DMS 273 (cell line): ENCODE data around the gene SRGAP1.
A peak's percentile ranks its signal among the peaks of the same experiment; 100 is the strongest.
"Not testable (repeated sequence)": the region's sequence is repeated elsewhere in the genome, so short reads cannot be mapped to it uniquely, and the experiment has no call there.

Source experiments
- DNase-seq: peaks from one replicate; lab custom pipeline; 2025; ENCODE audit not compliant: unreplicated experiment; lab: John Stamatoyannopoulos, UW

The SRGAP1 gene

GRCh38 chr12:63867053-63867452 is 22.6 kb downstream of the SRGAP1 start:
- no peak for DNase-seq

GRCh38 chr12:63869656-63870055 is 25.2 kb downstream of the SRGAP1 start:
- no peak for DNase-seq

- DNase-seq, result no peak
These were observed 26.3 kb downstream of the SRGAP1 start for GRCh38 chr12:63870838-63871237.

GRCh38 chr12:63874897-63875480 is 30.5 kb downstream of the SRGAP1 start:
- DNase-seq, result no peak

- no peak for DNase-seq
These were observed 31.2 kb downstream of the SRGAP1 start for GRCh38 chr12:63875703-63876102.

DNA sequence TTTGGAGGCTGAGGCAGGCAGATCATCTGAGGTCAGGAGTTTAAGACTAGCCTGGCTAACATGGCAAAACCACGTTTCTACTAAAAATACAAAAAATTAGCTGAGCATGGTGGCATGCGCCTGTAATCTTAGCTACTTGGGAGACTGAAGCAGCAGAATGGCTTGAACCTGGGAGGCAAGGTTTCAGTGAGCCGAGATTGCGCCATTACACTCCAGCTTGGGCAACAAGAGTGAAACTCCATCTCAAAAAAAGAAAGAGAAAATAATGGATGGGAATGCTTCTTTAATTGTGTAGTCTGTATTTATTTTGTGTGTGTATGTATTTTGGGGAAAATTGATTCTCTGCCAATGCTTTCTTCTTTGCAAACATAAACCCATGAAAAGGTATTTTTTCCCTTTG is 32.5 kb downstream of the SRGAP1 start:
- DNase-seq, result no peak

DNA sequence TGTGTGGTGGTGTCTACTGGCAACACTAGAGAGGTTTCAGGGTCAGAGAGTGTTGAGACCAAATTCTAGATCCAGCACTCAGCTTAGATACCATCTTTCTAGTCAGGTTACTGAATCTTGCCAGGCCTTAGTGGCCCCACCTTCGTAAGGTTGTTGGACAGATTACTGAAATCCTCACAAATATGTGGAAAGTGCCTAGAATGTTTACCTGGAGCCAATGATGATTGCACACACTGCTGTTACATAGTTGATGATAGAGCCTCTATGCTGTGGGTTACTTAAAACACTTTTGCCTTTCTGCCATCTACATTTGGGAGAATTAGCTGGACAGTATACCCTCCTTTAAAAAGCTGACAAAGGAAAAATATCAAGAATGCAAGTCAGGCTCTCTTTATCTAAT is 33.2 kb downstream of the SRGAP1 start:
- no peak for DNase-seq

DNA sequence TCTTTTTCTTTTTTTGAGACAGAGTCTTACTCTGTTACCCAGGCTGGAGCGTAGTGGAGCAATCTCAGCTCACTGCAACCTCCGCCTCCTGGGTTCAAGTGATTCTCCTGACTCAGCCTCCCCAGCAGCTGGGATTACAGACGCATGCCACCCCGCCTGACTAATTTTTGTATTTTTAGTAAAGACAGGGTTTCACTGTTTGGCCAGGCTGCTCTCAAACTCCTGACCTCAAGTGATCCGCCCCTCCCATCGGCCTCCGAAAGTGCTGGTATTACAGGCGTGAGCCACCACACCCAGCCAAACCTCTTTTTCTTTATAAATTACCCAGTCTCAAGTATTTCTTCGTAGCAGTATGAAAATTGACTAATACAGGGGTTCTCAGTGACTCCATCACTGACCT is 35.7 kb downstream of the SRGAP1 start:
- not testable (repeated sequence) for DNase-seq

GRCh38 chr12:63880742-63881263 is 36.3 kb downstream of the SRGAP1 start:
- DNase-seq, result no peak

GRCh38 chr12:63882844-63883243 is 38.3 kb downstream of the SRGAP1 start:
- DNase-seq, result peak; percentile 91

DNA sequence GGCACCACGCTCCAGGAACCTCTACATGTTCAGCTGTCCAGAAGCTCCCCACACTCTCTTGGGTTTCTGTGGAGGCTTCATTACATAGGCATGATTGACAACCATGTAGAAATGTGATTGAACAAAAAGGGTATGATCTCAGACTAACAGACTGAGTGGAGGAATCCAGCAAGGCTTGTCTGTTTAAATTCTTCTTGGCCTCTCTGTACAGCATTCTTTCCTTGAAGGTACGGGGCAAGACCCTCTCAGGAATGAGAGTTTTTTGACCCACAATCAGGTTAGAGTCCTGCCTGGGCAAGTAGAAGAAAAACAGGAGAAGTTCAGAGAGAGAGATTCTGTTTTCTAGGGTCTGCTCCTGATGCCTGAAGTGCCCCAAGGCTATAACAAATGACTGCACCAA is 40.9 kb downstream of the SRGAP1 start:
- DNase-seq, result no peak

DNA sequence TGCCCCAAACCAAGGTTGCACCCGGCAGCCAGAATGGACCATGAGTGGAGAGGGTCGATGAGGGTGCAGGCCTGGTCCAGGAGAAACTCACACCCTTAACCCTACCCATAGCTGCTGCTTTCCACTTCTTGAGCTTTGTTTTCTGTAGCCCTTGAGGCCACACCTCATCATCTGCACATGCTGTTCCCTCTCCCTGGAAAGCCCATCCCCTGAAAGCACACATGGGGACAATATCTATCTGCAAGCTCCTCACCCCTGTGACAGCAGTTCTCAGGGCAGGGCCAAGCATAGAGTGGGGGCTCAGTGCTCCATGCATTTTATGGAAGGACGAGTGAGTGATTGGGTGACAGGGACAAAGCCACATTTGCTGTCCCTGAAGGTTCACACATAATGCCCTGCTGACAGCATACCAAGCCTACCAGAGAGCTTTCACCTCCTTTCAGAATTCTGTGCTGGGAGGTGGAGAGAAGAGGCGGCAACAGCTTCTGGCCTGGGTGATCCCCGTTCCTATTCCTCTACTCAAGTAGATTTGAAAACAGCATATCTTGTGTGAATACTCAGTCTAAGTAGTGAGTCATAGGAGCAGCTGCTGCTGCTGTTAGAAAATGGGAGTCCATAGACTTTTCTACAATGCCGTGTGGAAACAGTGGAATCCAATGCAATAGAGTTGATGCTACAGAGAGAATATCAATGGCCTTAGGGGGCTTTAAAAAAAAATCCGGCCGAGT is 44.6 kb downstream of the SRGAP1 start:
- DNase-seq, result peak; percentile 10

DNA sequence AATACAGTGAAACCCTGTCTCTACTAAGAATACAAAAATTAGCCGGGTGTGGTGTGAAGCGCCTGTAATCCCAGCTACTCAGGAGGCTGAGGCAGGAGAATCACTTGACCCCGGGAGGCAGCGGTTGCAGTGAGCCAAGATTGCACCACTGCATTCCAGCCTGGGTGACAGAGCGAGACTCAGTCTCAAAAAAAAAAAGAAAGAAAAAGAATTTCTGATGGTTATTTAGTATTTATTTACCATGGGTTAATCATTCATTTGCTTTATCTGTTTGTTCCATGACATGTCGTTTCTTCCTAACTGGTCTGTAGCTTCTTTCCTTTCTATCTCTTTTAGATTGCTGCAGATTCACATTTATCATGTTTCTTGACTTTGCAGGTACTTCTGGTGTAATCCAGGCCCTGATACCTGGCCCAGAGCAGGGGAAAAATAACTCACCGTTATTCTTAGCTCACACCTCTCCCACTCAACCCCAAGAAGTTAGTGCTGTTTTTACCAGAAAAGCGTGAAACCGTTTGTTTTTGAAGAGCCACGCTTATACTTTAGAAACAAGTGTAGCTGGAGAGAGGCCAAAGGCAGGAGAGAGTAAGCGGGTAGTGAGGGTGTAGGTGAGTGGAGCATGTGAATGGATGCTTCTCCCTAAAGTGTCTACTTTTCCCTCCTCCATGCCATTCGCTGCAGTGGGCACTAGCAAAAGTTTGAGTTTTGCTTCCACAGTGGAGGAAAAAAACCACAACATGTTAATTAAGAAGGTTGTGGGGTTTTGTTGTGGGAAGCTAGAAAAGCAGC is 45.4 kb downstream of the SRGAP1 start:
- no peak for DNase-seq

DNA sequence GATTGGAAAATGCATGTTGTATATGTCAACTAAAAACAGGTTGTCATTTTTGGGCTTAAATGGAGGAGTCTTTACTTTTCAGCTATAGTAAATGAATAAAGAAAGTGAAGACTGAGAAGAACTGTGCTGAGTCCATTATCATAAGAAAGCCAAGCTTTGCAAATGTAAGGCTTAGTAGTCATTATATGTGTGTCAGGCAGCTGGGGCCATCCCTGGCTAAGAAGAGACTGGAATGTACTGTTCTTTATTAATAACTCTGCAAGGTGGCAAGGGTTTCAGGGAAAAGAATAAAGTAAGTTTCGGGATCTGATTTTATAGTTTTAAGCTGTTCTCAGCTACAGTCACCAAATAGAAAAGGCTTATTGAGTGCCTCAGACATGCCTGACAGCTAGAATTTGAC is 48.7 kb downstream of the SRGAP1 start:
- no peak for DNase-seq

DNA sequence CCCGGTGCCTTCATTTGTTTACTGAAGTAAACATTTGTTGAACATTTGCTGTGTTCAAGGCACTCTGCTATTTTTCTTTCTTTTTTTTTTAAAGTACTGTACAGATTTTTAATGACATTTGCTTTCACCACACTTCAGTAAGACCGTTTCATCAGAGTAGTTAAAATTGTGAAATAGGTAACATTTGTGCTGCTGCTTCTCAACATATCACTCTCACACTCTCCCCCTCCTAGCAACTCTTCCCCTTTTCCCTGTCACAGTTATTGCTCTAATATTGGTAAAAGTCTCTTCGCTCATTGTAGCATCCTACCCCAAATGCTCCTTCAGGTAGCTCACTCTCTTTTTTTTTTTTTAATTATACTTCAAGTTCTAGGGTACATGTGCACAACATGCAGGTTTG is 49.6 kb downstream of the SRGAP1 start:
- DNase-seq, result no peak

DNA sequence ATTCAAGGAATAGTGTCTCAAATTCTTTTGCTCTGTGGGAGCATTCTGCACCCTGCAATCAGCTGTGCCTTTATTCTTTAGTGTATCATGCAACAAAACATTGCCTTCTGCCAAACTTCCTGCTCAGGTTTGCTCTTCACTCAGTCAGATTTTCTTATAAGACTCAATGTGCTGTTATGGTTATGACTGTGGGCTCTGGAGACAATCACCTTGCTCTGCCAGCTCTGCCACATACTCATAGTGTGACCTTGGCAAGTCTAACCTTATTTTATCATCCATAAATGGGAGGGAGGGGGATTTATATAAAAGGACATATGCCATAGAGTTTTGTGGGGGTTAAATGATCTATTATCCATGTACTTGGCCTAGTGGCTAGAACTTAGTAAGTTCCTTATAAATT is 51.3 kb downstream of the SRGAP1 start:
- DNase-seq, result no peak

GRCh38 chr12:63897931-63898330 is 53.4 kb downstream of the SRGAP1 start:
- no peak for DNase-seq

DNA sequence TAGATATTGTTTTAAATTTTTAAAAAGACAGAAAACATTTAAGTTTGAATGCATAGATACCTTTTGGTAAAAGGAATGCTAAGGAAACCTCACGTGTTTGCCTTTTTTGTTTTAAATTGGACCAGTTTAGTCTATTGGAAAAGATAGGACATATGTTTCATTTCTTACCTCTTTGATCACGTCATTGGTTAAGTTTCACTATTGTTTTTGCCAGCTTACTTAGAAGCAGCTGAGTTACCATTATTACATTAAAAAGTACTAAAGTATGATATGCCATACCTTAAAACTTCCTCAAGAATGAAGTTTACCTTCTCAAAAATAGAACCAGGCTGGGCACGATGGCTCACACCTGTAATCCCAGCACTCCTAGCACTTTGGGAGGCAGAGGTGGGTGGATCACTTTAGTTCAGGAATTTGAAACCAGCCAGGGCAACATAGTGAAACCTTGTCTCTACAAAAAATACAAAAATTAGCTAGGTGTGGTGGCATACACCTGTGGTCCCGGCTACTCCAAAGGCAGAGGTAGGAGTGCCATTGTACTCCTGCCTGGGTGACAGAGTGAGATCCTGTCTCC is 54.4 kb downstream of the SRGAP1 start:
- no peak for DNase-seq

DNA sequence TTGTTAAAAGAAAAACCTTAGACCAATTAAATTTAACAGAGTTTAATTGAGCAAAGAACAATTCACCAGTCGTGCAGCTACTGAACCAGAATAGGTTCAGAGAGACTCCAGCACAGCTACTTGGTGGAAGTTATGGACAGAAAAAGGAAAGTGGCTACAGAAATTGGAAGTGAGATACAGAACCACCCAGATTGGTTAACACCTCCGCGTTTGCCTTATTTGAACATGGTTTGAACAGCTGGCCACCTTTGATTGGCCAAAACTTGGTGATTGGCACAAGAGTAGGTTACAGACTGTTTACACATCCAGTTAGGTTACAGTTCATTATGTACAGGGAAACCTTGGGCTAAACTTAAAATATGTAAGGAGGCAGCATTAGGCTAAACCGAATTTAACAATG is 54.9 kb downstream of the SRGAP1 start:
- no peak for DNase-seq

- no peak for DNase-seq
These were observed 56.7 kb downstream of the SRGAP1 start for GRCh38 chr12:63900922-63901793.

DNA sequence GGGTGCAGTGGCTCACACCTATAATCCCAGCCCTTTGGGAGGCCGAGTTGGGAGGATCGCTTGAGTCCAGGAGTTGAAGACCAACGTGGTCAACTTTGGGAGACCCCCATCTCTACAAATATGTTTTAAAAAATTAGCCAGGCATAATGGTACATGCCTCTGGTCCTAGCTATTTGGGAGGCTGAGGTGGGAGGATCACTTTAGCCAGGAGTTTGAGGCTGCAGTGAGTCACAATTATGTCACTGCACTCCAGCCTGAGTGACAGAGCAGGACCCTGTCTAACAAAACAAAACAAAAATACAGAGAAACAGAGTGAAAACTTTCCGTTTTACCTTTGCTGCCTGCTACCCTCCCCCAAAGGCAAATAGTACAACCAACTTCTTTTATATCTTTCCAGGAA is 60.2 kb downstream of the SRGAP1 start:
- no peak for DNase-seq
